Karpas-422 (cell line): ENCODE measurements around the gene VWF. TPM values are rescaled to one million over a fixed set of nuclear protein-coding genes. Genes with fewer than 3 reads are reported as not detected.

Source experiments
- DNase-seq: peaks from one replicate; pipeline ENCODE4 v3.0.0-alpha.2; 2015
- H2AFZ ChIP-seq: fragments of 200-600 bp; sonication (generic); 2 replicates; pipeline ENCODE4 v1.6.1; 2014; ENCODE audit warnings: antibody characterized with exemption, low read length, mixed read lengths
- H3K27ac ChIP-seq: fragments of 200-600 bp; sonication (generic); 2 replicates; pipeline ENCODE4 v1.5.1; 2014; ENCODE audit warnings: mild to moderate bottlenecking, low read length, moderate library complexity
- H3K27me3 ChIP-seq: fragments of 200-600 bp; sonication (generic); 2 replicates; pipeline ENCODE4 v1.6.1; 2014; ENCODE audit warnings: low read length, mixed read lengths
- H3K36me3 ChIP-seq: fragments of 200-600 bp; sonication (generic); 2 replicates; pipeline ENCODE4 v1.6.1; 2014; ENCODE audit warnings: low read length, mixed read lengths; ENCODE audit not compliant: insufficient read depth
- H3K4me1 ChIP-seq: fragments of 200-600 bp; sonication (generic); 2 replicates; pipeline ENCODE4 v1.6.1; 2014; ENCODE audit warnings: mild to moderate bottlenecking, low read length, mixed read lengths
- H3K4me2 ChIP-seq: fragments of 200-600 bp; sonication (generic); 2 replicates; pipeline ENCODE4 v1.6.1; 2014; ENCODE audit warnings: low read length, low read depth, mild to moderate bottlenecking; ENCODE audit not compliant: poor library complexity, severe bottlenecking
- H3K4me3 ChIP-seq: fragments of 200-600 bp; sonication (generic); 2 replicates; pipeline ENCODE4 v1.5.1; 2014; ENCODE audit warnings: mild to moderate bottlenecking, antibody characterized with exemption, low read length, mixed read lengths
- H3K79me2 ChIP-seq: fragments of 200-600 bp; sonication (generic); 2 replicates; pipeline ENCODE4 v1.6.1; 2014; ENCODE audit warnings: mild to moderate bottlenecking, low read length, mixed read lengths
- H3K9ac ChIP-seq: fragments of 200-600 bp; sonication (generic); 2 replicates; pipeline ENCODE4 v1.6.0; 2014; ENCODE audit warnings: low read length
- H3K9me2 ChIP-seq: fragments of 200-600 bp; sonication (generic), shearing (Covaris generic); replicated peaks from 2 replicates; pipeline ENCODE4 v1.6.0; 2014; ENCODE audit warnings: mild to moderate bottlenecking, low read length, moderate library complexity; ENCODE audit not compliant: insufficient read depth
- H3K9me3 ChIP-seq: fragments of 300-700, 200-600 bp; sonication (generic); 2 replicates; pipeline ENCODE4 v1.6.1; 2014; ENCODE audit warnings: low read length, mixed read lengths
- H4K20me1 ChIP-seq: fragments of 200-600 bp; sonication (generic); 2 replicates; pipeline ENCODE4 v1.6.1; 2014; ENCODE audit warnings: mild to moderate bottlenecking, antibody characterized with exemption, low read length, low read depth; ENCODE audit not compliant: insufficient read depth
- total RNA-seq: library from RNA; depleted of rRNA; stranded (reverse); fragments of >200 nt; shearing (Covaris generic); gene quantifications from 2 replicates; pipeline ENCODE4 v1.2.3, GENCODE V29; 2014; ENCODE audit warnings: low replicate concordance; rRNA removed

Gene VWF
- total RNA-seq, result not detected in 2 replicates

GRCh38 chr12:6124411-6125309 is at the start of gene VWF:
Gene VWF, minus strand, starts transcription at chr12:6124670. Its CDS starts 1,474 bp downstream, at chr12:6123196.
- H2AFZ ChIP-seq, result no peak within 1 kb of the TSS
- H3K27ac ChIP-seq, result no peak within 1 kb of the TSS
- no peak for DNase-seq
- H3K4me2 ChIP-seq, result no peak within 1 kb of the TSS
- H3K4me3 ChIP-seq, result no peak within 1 kb of the TSS
- no peaks in the 10 kb centered on the region for H3K4me1 ChIP-seq
- no peaks in the 10 kb centered on the region for H3K36me3 ChIP-seq
- no peaks in the 10 kb centered on the region for H4K20me1 ChIP-seq
- H3K9ac ChIP-seq, result no peak within 1 kb of the TSS
- no peaks in the 10 kb centered on the region for H3K27me3 ChIP-seq
- no peaks in the 10 kb centered on the region for H3K9me2 ChIP-seq
- H3K9me3 ChIP-seq, result no peaks in the 10 kb centered on the region
- H3K79me2 ChIP-seq, result no peaks in the 10 kb centered on the region

GRCh38 chr12:6172862-6173261 is 48.4 kb upstream of the VWF start:
- H3K4me3 ChIP-seq, result no peak overlapping the region
- no peaks in the 10 kb centered on the region for H3K9me2 ChIP-seq
- no peak overlapping the region for H3K4me2 ChIP-seq
- no peaks in the 10 kb centered on the region for H3K27me3 ChIP-seq
- no peak overlapping the region for H3K9ac ChIP-seq
- no peak overlapping the region for H2AFZ ChIP-seq
- no peak overlapping the region for H3K27ac ChIP-seq
- DNase-seq, result no peak
- H3K79me2 ChIP-seq, result no peaks in the 10 kb centered on the region
- no peaks in the 10 kb centered on the region for H3K36me3 ChIP-seq
- H4K20me1 ChIP-seq, result no peaks in the 10 kb centered on the region
- H3K9me3 ChIP-seq, result no peaks in the 10 kb centered on the region
- no peaks in the 10 kb centered on the region for H3K4me1 ChIP-seq

GRCh38 chr12:6172086-6172485 is 47.6 kb upstream of the VWF start:
- Histone ChIP-seq H3K9me2 (no peaks in the 10 kb centered on the region), H3K4me2 (no peak overlapping the region), H3K9ac (no peak overlapping the region)

GRCh38 chr12:6171409-6172015 is 47.0 kb upstream of the VWF start:
- Histone ChIP-seq H3K27ac (no peak overlapping the region), H3K9ac (no peak overlapping the region), H3K79me2 (no peaks in the 10 kb centered on the region), H2AFZ (no peak overlapping the region), H3K4me1 (no peaks in the 10 kb centered on the region), H3K9me2 (no peaks in the 10 kb centered on the region), H3K4me2 (no peak overlapping the region), H3K36me3 (no peaks in the 10 kb centered on the region), H4K20me1 (no peaks in the 10 kb centered on the region), H3K9me3 (no peaks in the 10 kb centered on the region), H3K4me3 (no peak overlapping the region), H3K27me3 (no peaks in the 10 kb centered on the region)
- DNase-seq, result no peak

More at GRCh38 chr12:6172086-6172485, 47.6 kb upstream of the VWF start:
- Histone ChIP-seq H3K27me3 (no peaks in the 10 kb centered on the region), H2AFZ (no peak overlapping the region), H3K27ac (no peak overlapping the region), H3K4me3 (no peak overlapping the region), H3K36me3 (no peaks in the 10 kb centered on the region), H3K9me3 (no peaks in the 10 kb centered on the region), H4K20me1 (no peaks in the 10 kb centered on the region), H3K4me1 (no peaks in the 10 kb centered on the region), H3K79me2 (no peaks in the 10 kb centered on the region)
- DNase-seq, result no peak

GRCh38 chr12:6167327-6168280 is 43.1 kb upstream of the VWF start:
- H2AFZ ChIP-seq, result no peak overlapping the region
- no peak overlapping the region for H3K9ac ChIP-seq
- H3K27ac ChIP-seq, result no peak overlapping the region
- no peak overlapping the region for H3K4me2 ChIP-seq
- H3K36me3 ChIP-seq, result no peaks in the 10 kb centered on the region
- DNase-seq, result peak; percentile 47
- no peak overlapping the region for H3K4me3 ChIP-seq
- no peaks in the 10 kb centered on the region for H3K27me3 ChIP-seq
- H3K9me2 ChIP-seq, result no peaks in the 10 kb centered on the region
- no peaks in the 10 kb centered on the region for H4K20me1 ChIP-seq
- no peaks in the 10 kb centered on the region for H3K79me2 ChIP-seq
- H3K9me3 ChIP-seq, result no peaks in the 10 kb centered on the region
- no peaks in the 10 kb centered on the region for H3K4me1 ChIP-seq

- no peaks in the 10 kb centered on the region for H3K79me2 ChIP-seq
- no peak overlapping the region for H3K4me2 ChIP-seq
- H3K9me3 ChIP-seq, result no peaks in the 10 kb centered on the region
- H3K4me1 ChIP-seq, result no peaks in the 10 kb centered on the region
- H3K9ac ChIP-seq, result no peak overlapping the region
- no peaks in the 10 kb centered on the region for H4K20me1 ChIP-seq
- no peak overlapping the region for H3K4me3 ChIP-seq
- H3K27ac ChIP-seq, result no peak overlapping the region
- DNase-seq, result no peak
- no peak overlapping the region for H2AFZ ChIP-seq
- H3K9me2 ChIP-seq, result no peaks in the 10 kb centered on the region
- no peaks in the 10 kb centered on the region for H3K36me3 ChIP-seq
- no peaks in the 10 kb centered on the region for H3K27me3 ChIP-seq
Observed at GRCh38 chr12:6166808-6167207, 42.3 kb upstream of the VWF start.

- H3K27ac ChIP-seq, result no peak overlapping the region
- H3K79me2 ChIP-seq, result no peaks in the 10 kb centered on the region
- H3K27me3 ChIP-seq, result no peaks in the 10 kb centered on the region
- no peaks in the 10 kb centered on the region for H3K9me2 ChIP-seq
- no peak overlapping the region for H2AFZ ChIP-seq
- H3K9ac ChIP-seq, result no peak overlapping the region
- DNase-seq, result no peak
- H3K9me3 ChIP-seq, result no peaks in the 10 kb centered on the region
- H4K20me1 ChIP-seq, result no peaks in the 10 kb centered on the region
- no peak overlapping the region for H3K4me2 ChIP-seq
- no peak overlapping the region for H3K4me3 ChIP-seq
- no peaks in the 10 kb centered on the region for H3K36me3 ChIP-seq
- no peaks in the 10 kb centered on the region for H3K4me1 ChIP-seq
Observed at GRCh38 chr12:6165395-6165794, 40.9 kb upstream of the VWF start.
